Aorta (tissue), 5 donors: ENCODE data around the gene TBCD. TPM values are rescaled to one million over a fixed set of nuclear protein-coding genes. Genes with fewer than 3 reads are reported as not detected.

Source experiments
- ATAC-seq: fragments of 200-7000 bp; cut with Tn5 transposase; one replicate; pipeline ENCODE4 v1.9.1; 2022; ENCODE audit warnings: moderate library complexity; ENCODE audit not compliant: low FRiP score
- DNase-seq, 2 donors: peaks; one replicate each; pipeline ENCODE4 v3.0.0-alpha.2; 2020
- H3K27ac ChIP-seq, 2 donors: one replicate each; pipeline ENCODE4 v1.5.1; 2013; ENCODE audit warnings: low read length in 2 of 2, mild to moderate bottlenecking in 2 of 2, moderate library complexity in 2 of 2, control low read depth in 1 of 2, inconsistent platforms in 1 of 2, low read depth in 1 of 2
- H3K27me3 ChIP-seq, 2 donors: one replicate each; pipeline ENCODE4 v1.6.1; 2013; ENCODE audit warnings: control low read depth in 1 of 2, low read length in 1 of 2, mild to moderate bottlenecking in 1 of 2, moderate library complexity in 1 of 2; ENCODE audit not compliant: insufficient read depth in 2 of 2, control insufficient read depth in 1 of 2
- H3K36me3 ChIP-seq, 2 donors: one replicate each; pipeline ENCODE4 v1.6.1; 2013; ENCODE audit warnings: control low read depth in 1 of 2, low read length in 1 of 2, mild to moderate bottlenecking in 1 of 2; ENCODE audit not compliant: insufficient read depth in 2 of 2, control insufficient read depth in 1 of 2
- H3K4me1 ChIP-seq, 2 donors: one replicate each; pipeline ENCODE4 v1.6.1; 2013; ENCODE audit warnings: low read length in 2 of 2, control low read depth in 1 of 2, mild to moderate bottlenecking in 1 of 2, moderate library complexity in 1 of 2; ENCODE audit not compliant: insufficient read depth in 2 of 2, control insufficient read depth in 1 of 2
- H3K4me3 ChIP-seq, 2 donors: one replicate each; pipeline ENCODE4 v1.5.1; 2013; ENCODE audit warnings: low read length in 2 of 2, control low read depth in 1 of 2, mild to moderate bottlenecking in 1 of 2
- H3K9me3 ChIP-seq: one replicate; pipeline ENCODE4 v1.6.1; 2013; ENCODE audit warnings: mild to moderate bottlenecking, low read length; ENCODE audit not compliant: control insufficient read depth
- WGBS, 2 donors: extraction: QIAGEN DNeasy Blood & Tissue Kit; methylation state at CpG; one replicate each; pipeline ENCODE4 v1.1.7; 2013; 5-methylcytosine and 5-hydroxymethylcytosine counted together
- intact Hi-C, 2 donors: fragments of 100-400 bp; cut with DNase I; formaldehyde crosslinking; loops; one replicate each; pipeline versions ENCODE4 v1.14.2 to v1.15.0; 2022
- polyA plus RNA-seq, 2 donors: library from polyadenylated mRNA; stranded (reverse); fragments of 200-250 nt; gene quantifications; one replicate each; pipeline ENCODE4 v1.2.3, GENCODE V29; 2013
- total RNA-seq, 2 donors: library from RNA; stranded (reverse); fragmentation: NEBNext Ultra II Directional; extraction: Animal tissue kit (Norgen Biotek cat#: 25700); gene quantifications; one replicate each; pipeline ENCODE4 v1.2.1, GENCODE V29; 2021
- donor health status: healthy with polysubstance abuse.
- donor health status: Bipolar disorder and iron deficiency.
- donor health status: DM: no; HTN: no; CAD: no.
- donor health status: DM: no; HTN: no; CAD: no.
- donor health status: DM: yes; HTN: yes; CAD: no.

TBCD gene
- total and polyA plus RNA-seq, 4 donors: 20.0 to 182 (median 111) TPM

DNA sequence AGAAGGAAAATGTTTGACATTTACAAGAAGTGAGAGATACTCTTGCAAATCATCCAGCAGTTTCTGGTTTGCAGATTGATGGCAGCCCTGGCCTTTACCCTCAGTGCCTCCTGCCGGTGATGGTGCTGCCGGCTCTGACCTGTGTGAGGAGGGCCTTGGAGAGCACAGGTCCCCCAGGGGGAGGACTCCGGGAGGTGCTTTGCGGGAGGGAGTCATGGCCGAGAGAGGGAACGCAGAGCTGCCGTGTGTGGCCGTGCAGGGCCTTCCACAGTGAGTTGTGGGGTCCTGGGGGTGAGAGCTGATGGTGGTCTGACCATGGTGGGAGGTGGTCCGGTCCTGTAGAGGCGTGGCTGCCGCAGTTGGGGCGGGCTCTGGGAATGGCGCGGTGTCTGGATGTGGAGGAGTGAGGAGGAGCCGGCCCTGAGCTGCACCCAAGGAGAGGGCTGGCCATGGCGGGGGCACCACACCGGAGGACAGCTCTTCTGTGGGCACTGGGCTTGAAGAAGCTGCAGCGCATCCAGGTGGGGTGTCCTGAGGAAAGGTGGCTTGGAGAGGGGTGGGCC is 116.0 kb downstream of the TBCD start:
- Histone ChIP-seq H3K9me3 (no peaks in the 10 kb centered on the region), H3K36me3 (peaks cover 0 to 3% of the 10 kb centered on the region in 2 donors), H3K27me3 (no peaks in the 10 kb centered on the region), H3K4me3 (no peak overlapping the region), H3K4me1 (no peaks in the 10 kb centered on the region), H3K27ac (no peak overlapping the region)
- intact Hi-C loops: loop anchor here in 1 of 2 donors (10.0 kb wide), 1 partner anchor 63 kb away; no protein-coding TSS in a partner anchor
- DNase-seq (peak in 1 of 2 donors; percentile 70), ATAC-seq (no peak)
- WGBS, 2 donors: 94 to 96% methylated on average over 17 to 18 of the region's 18 CpGs

DNA sequence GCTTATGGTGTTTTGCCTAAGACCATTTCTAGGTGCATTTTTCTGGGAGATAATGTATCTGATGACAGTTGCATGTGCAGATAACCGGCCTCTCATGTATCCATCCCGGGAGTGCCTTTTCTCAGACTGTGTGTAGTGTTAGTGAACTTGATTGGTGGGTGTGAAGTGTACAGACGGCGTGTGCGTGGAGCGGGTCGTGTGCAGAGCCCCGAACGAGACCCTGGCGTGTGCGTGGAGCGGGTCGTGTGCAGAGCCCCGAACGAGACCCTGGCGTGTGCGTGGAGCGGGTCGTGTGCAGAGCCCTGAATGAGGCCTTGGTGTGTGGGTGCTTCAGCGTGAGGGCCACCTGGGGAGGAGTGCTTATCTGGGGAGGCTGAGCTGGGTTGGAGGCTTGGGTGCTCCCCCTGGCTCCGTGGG is 116.9 kb downstream of the TBCD start:
- Histone ChIP-seq H3K9me3 (no peaks in the 10 kb centered on the region), H3K27me3 (no peaks in the 10 kb centered on the region), H3K36me3 (peaks cover 0 to 3% of the 10 kb centered on the region in 2 donors), H3K27ac (no peak overlapping the region), H3K4me1 (no peaks in the 10 kb centered on the region), H3K4me3 (no peak overlapping the region)
- intact Hi-C loops: loop anchor here in 1 of 2 donors (10.0 kb wide), 1 partner anchor 64 kb away; no protein-coding TSS in a partner anchor
- ATAC-seq: no peak
- WGBS, 2 donors: 91 to 93% methylated on average over 21 of the region's 21 CpGs
- DNase-seq: peak in 1 of 2 donors; percentile 37

DNA sequence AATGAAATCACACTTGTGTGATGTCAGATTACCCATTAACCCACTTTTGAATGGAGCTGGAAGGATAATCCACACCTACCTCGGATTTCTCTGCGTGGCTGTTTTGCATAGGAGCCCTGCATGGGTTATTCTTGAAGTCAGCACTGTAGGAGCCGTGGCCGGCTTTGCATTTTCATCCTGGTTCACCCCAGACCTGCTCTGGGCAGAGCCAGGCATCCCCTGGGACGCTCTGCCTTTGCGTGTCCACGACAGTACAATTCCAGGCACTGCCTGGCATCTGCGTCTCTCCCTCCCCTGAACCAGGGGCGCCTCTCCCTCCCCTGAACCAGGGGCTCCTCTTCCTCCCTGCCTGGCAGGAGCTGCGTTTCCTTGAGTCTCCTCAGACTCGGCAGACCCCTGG is 117.7 kb downstream of the TBCD start:
- no peak overlapping the region for H3K27ac ChIP-seq
- no peaks in the 10 kb centered on the region for H3K9me3 ChIP-seq
- peaks cover 0 to 3% of the 10 kb centered on the region in 2 donors for H3K36me3 ChIP-seq
- ATAC-seq: no peak
- peak in 1 of 2 donors; percentile 57 for DNase-seq
- H3K4me3 ChIP-seq: no peak overlapping the region
- no peaks in the 10 kb centered on the region for H3K27me3 ChIP-seq
- no peaks in the 10 kb centered on the region for H3K4me1 ChIP-seq
- intact Hi-C loops: loop anchor here in 1 of 2 donors (10.0 kb wide), 1 partner anchor 65 kb away; no protein-coding TSS in a partner anchor
- WGBS, 2 donors: 91 to 92% methylated on average over 11 of the region's 11 CpGs

DNA sequence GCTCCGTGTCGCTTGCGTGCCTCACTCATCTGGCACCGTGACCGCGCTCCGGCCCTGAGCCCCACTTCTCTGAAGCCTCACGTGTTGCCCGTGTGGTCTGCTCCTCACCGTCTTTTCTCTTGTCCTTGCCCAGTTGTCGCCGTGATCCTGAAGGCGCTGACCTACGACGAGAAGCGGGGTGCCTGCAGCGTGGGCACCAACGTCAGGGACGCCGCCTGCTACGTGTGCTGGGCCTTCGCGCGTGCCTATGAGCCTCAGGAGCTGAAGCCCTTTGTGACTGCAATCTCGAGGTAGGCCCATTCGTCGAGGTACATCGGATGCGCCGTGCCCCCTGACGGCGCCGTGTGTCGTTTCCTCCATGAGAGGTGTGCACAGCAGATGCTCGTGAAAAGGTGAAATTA is 118.2 kb downstream of the TBCD start:
- 92 to 95% methylated on average over 35 of the region's 35 CpGs for WGBS, 2 donors

DNA sequence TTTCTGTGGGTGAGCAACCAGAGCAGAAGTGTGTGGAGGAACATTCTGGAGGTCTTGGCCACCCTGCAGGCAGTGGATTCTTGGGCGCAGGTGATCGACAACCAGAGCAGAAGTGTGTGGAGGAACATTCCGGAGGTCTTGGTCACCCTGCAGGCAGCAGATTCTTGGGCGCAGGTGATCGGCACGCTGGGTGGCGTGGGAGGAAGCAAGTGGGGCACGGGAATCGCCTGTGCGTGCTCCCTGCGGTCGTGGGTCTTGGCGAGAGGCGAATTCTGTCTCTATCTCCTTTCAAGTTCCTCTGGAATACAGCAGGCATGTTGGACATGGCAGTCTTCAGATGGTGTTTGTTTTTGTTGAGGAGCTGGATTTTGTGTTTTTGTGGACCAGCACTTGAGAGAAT is 118.7 kb downstream of the TBCD start:
- 96 to 98% methylated on average over 14 of the region's 14 CpGs for WGBS, 2 donors
- DNase-seq (peak in 1 of 2 donors; percentile 61), ATAC-seq (no peak)
- intact Hi-C loops: loop anchor here in 1 of 2 donors (10.0 kb wide), 1 partner anchor 86 kb away; no protein-coding TSS in a partner anchor
- Histone ChIP-seq H3K4me1 (no peaks in the 10 kb centered on the region), H3K27ac (no peak overlapping the region), H3K36me3 (peaks cover 0 to 3% of the 10 kb centered on the region in 2 donors), H3K9me3 (no peaks in the 10 kb centered on the region), H3K27me3 (no peaks in the 10 kb centered on the region), H3K4me3 (no peak overlapping the region)

More for the DNA sequence above, 118.2 kb downstream of the TBCD start:
- no peaks in the 10 kb centered on the region for H3K4me1 ChIP-seq
- no peaks in the 10 kb centered on the region for H3K27me3 ChIP-seq
- intact Hi-C loops: loop anchor here in 1 of 2 donors (10.0 kb wide), 1 partner anchor 85 kb away; no protein-coding TSS in a partner anchor
- H3K9me3 ChIP-seq: no peaks in the 10 kb centered on the region
- ATAC-seq (no peak), DNase-seq (peak in 1 of 2 donors; percentile 55)
- H3K36me3 ChIP-seq: peaks cover 0 to 3% of the 10 kb centered on the region in 2 donors
- no peak overlapping the region for H3K4me3 ChIP-seq
- H3K27ac ChIP-seq: no peak overlapping the region

DNA sequence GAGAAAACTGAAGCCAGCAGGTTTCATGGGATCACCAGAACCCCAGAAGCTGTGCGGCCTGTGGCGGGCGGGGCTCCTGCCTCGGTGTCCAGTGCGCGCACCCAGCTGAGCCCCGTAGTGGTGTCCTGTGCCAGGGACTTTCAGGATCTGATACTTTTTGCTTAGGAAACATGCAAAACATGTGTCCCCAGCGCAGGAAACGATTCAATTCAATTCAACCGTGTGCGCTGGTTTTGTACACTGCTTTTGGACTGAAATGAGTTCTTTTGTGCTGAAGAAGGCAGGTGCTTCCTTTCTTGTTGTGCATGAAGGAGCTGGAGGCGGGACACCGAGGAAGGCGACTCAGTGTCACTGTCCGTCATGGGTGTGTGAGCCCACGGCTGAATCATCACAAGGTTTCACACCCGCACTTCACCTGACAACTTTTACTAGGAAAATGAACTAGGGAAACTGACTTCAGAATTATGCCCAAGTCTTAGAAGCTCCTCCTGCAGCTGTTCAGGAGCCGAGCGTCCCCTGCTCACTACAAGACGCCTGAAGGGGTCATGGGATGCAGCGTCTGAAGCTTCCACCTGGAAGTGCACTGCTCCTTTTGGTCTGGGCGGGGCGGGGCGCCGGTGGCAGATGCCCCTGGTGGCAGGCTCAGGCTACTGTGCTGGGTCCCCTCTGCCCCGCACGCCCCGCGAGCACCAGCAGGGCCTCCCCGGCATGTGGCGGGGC is 119.4 kb downstream of the TBCD start:
- H3K36me3 ChIP-seq: peaks cover 0 to 3% of the 10 kb centered on the region in 2 donors
- no peak overlapping the region for H3K27ac ChIP-seq
- WGBS, 2 donors: 94 to 95% methylated on average over 28 to 31 of the region's 31 CpGs
- no peaks in the 10 kb centered on the region for H3K4me1 ChIP-seq
- ATAC-seq: no peak
- H3K9me3 ChIP-seq: no peaks in the 10 kb centered on the region
- peak in 1 of 2 donors; percentile 71 for DNase-seq
- H3K27me3 ChIP-seq: no peaks in the 10 kb centered on the region
- no peak overlapping the region for H3K4me3 ChIP-seq
- intact Hi-C loops: loop anchor here in 1 of 2 donors (10.0 kb wide), 1 partner anchor 86 kb away; no protein-coding TSS in a partner anchor

DNA sequence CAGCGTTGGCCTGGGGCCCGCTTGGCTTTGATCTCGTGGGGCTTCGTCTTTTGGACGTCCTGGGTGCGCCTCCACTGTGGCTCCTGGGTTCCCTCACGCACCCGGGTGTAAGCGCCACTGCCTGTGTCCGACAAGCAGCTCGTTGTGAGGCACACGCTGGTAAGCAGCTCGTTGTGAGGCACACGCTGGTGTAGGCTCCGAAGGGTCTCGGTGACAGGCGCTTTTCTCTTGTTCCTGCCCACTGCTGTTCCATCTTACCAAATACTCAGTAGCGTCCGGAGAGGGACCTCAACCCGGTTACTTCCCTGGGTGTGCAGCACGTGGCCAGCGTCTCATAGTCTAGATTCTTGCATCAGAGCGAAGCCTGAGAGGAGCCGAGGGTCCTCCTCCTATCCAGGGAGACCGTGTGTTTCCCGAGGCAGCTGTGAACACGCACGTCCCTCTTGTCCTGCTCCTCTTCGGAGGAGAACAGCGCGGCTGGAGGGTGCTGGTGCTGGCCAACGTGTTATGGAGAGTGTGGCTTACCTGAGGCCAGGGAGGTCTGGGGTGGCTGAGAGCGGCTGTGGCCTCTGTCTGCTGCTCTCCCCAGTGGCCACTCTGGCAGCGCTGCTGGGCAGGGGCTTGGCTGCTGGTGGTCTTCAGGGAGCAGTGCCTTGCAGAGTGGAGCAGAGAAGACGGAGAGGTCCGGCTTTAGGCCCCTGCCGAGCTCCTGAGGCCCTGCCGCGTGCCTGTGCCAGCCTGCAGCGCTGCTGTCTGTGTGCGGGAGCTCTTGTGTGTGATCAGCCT is 120.1 kb downstream of the TBCD start:
- intact Hi-C loops: loop anchor here in 1 of 2 donors (10.0 kb wide), 1 partner anchor 87 kb away; no protein-coding TSS in a partner anchor
- peaks cover 0 to 3% of the 10 kb centered on the region in 2 donors for H3K36me3 ChIP-seq
- H3K27ac ChIP-seq: no peak overlapping the region
- 87 to 88% methylated on average over 41 of the region's 41 CpGs for WGBS, 2 donors
- no peaks in the 10 kb centered on the region for H3K9me3 ChIP-seq
- ATAC-seq (no peak), DNase-seq (peak in 1 of 2 donors; percentile 61)
- H3K4me1 ChIP-seq: no peaks in the 10 kb centered on the region
- H3K27me3 ChIP-seq: no peaks in the 10 kb centered on the region
- no peak overlapping the region for H3K4me3 ChIP-seq
